ENCODE results near the gene SH3PXD2A.

DNA sequence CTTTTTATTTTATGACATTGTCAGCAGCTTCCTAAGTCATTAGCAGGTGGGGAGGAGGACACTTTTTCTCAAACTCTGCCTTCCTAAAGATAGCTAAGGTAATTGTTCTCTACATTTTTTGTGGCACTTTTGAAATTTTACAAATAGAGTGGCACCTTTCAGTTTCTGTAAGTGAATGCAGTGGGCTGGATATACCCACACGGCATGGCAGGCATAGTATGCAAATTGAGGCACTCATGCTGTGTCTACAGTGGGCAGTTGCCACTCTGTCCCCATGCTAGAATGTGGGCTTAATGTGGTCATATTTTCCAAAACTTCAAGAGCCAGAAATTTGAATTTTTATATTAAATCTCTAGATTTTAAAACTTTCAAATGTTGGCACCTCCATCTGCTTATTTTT lies 12.8 kb upstream of the SH3PXD2A start:
- TF ChIP-seq POLR2A (IDR thresholded peaks at IDR 0.05; ENCODE audit: low read depth, low read length) = no peak
- TF ChIP-seq POLR2AphosphoS5 (IDR thresholded peaks at IDR 0.05; ENCODE audit: low read depth, low read length) = no peak
- no peak for TF ChIP-seq TAF1 (IDR thresholded peaks at IDR 0.05; ENCODE audit: borderline replicate concordance, low read depth, low read length)
